ENCODE measurements around the gene VPS52.
A peak's percentile ranks its signal among the peaks of the same experiment; 100 is the strongest.

The VPS52 gene

GRCh38 chr6:33208091-33208967, 63.3 kb downstream of the VPS52 start, which contains the start of gene RING1:
Gene RING1, plus strand, starts transcription at chr6:33208500. Its CDS starts 323 bp downstream, at chr6:33208823.
- H3K27ac ChIP-seq = peak within 1 kb of the TSS; percentile 99
- TF ChIP-seq, protein P1, sequence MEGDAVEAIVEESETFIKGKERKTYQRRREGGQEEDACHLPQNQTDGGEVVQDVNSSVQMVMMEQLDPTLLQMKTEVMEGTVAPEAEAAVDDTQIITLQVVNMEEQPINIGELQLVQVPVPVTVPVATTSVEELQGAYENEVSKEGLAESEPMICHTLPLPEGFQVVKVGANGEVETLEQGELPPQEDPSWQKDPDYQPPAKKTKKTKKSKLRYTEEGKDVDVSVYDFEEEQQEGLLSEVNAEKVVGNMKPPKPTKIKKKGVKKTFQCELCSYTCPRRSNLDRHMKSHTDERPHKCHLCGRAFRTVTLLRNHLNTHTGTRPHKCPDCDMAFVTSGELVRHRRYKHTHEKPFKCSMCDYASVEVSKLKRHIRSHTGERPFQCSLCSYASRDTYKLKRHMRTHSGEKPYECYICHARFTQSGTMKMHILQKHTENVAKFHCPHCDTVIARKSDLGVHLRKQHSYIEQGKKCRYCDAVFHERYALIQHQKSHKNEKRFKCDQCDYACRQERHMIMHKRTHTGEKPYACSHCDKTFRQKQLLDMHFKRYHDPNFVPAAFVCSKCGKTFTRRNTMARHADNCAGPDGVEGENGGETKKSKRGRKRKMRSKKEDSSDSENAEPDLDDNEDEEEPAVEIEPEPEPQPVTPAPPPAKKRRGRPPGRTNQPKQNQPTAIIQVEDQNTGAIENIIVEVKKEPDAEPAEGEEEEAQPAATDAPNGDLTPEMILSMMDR (conservative IDR thresholded peaks at IDR 0.05) = no peak

- H3K27ac ChIP-seq = peak overlapping the region; percentile 99
- TF ChIP-seq, protein P1 (conservative IDR thresholded peaks at IDR 0.05) = no peak
Observed at GRCh38 chr6:33207552-33208090, 64.1 kb downstream of the VPS52 start.

GRCh38 chr6:33206864-33207551, 64.7 kb downstream of the VPS52 start:
- peak overlapping the region; percentile 99 for H3K27ac ChIP-seq
- TF ChIP-seq, protein P1 (conservative IDR thresholded peaks at IDR 0.05) = no peak

DNA sequence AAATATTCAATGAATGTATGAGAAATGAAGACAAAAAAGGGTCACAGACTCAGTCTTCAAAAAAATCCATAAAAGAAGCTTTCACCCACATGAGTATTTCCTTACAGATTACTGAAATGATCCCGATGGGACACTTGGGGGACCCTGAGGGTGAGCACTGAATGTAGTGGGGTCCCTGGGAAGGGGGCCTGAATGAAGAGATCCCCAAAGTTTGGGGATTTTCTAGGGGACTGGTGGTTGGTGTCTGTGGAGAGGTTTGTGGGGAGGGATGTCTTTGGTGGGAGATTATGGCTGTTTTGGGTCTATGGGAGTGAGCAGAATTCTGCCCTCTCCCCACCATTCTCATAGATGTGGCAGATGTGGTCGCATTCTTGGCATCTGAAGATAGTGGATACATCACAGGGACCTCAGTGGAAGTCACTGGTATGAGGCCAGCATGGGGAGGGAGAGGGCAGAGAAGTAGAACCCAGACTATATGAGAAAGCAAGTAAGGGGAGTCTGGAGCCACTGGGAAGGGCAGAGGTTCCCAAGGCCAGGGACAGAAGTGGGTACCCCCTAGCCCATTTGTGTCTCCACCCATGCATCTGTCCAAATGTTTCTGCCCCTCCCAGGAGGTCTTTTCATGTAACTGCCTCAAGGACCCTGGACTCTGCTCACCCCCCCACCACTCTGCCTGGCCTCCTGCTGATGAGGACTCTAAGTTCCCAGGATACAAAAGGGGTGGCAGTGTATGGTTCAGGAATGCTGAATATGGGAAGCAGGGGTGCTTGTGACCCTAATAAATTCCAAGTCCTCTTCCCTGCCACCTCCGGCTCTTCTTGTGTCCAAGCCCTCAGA, 65.4 kb downstream of the VPS52 start:
- TF ChIP-seq, protein P1 (conservative IDR thresholded peaks at IDR 0.05) = no peak
- H3K27ac ChIP-seq = no peak overlapping the region; the same call in 1 of the 2 replicates

GRCh38 chr6:33205191-33206026, 66.3 kb downstream of the VPS52 start:
- TF ChIP-seq, protein P1 (conservative IDR thresholded peaks at IDR 0.05) = peak; percentile 38
- H3K27ac ChIP-seq = peak overlapping the region; percentile 71

DNA sequence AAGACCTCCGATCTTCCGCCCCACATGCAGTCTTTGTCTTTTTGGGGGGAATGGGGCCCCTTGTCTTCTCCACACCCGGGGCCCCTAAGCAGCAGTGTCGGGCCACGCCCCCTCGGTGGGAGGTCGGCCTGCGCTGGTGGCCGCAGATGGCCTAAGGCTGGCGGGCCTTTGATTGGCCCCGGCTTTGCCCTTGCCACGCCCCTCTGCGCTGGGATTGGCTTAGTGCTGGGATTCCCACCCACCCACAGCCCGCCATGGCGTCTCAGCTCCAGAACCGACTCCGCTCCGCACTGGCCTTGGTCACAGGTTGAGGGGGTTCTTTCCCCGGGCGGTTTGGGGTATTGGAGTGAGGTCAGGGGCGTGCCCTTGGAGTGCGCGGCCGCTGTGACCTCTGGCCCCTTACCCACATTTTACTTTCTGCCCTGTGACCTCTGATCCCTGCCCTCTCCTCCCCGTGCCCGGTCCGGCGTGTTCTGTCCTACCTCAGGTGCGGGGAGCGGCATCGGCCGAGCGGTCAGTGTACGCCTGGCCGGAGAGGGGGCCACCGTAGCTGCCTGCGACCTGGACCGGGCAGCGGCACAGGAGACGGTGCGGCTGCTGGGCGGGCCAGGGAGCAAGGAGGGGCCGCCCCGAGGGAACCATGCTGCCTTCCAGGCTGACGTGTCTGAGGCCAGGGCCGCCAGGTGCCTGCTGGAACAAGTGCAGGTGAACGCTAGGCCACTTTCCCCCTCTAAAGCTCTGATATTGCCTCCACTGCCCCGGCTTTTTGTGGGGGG, 67.1 kb downstream of the VPS52 start, which contains the start of gene HSD17B8:
HSD17B8 (plus strand) TSS at position 241 of the 776 bp plus-strand sequence; CDS start at position 255, 14 bp downstream.
- peak within 1 kb of the TSS; percentile 71 for H3K27ac ChIP-seq
- TF ChIP-seq, protein P1 (conservative IDR thresholded peaks at IDR 0.05) = no peak

Data from VCaP (cell line).